Skeletal muscle satellite cell (primary cell): ENCODE results near the gene INAVA.

Experiments used
- H3K27me3 ChIP-seq: 2 replicates; pipeline ENCODE4 v1.7.0; 2013; ENCODE audit warnings: low read length; ENCODE audit not compliant: control insufficient read depth, insufficient read depth
- H3K36me3 ChIP-seq: 2 replicates; pipeline ENCODE4 v1.7.0; 2013; ENCODE audit warnings: mild to moderate bottlenecking, control low read depth, low read length; ENCODE audit not compliant: insufficient read depth
- H3K4me1 ChIP-seq: 2 replicates; pipeline ENCODE4 v1.7.0; 2013; ENCODE audit warnings: low read length; ENCODE audit not compliant: control insufficient read depth, insufficient read depth
- H3K4me2 ChIP-seq: 2 replicates; pipeline ENCODE4 v1.7.0; 2013; ENCODE audit warnings: mild to moderate bottlenecking, low read length
- H3K4me3 ChIP-seq: 2 replicates; pipeline ENCODE4 v1.7.0; 2013; ENCODE audit warnings: low read length
- H3K9ac ChIP-seq: 2 replicates; pipeline ENCODE4 v1.7.0; 2013; ENCODE audit warnings: mild to moderate bottlenecking, low read depth, low read length, moderate library complexity
- H3K9me3 ChIP-seq: replicated peaks from 2 replicates; pipeline ENCODE4 v1.7.0; 2013; ENCODE audit warnings: mild to moderate bottlenecking, control low read depth, low read length

The INAVA gene

GRCh38 chr1:200892546-200892945 is 2.2 kb upstream of the INAVA start:
- Histone ChIP-seq H3K9ac (no peak overlapping the region), H3K36me3 (no peaks in the 10 kb centered on the region), H3K9me3 (no peaks in the 10 kb centered on the region), H3K4me3 (no peak overlapping the region), H3K4me2 (no peak overlapping the region), H3K27me3 (peaks cover 27% of the 10 kb centered on the region), H3K4me1 (peaks cover 13% of the 10 kb centered on the region)

- peaks cover 13% of the 10 kb centered on the region for H3K4me1 ChIP-seq
- no peaks in the 10 kb centered on the region for H3K36me3 ChIP-seq
- no peak overlapping the region for H3K4me3 ChIP-seq
- no peak overlapping the region for H3K9ac ChIP-seq
- no peak overlapping the region for H3K4me2 ChIP-seq
- H3K9me3 ChIP-seq, result no peaks in the 10 kb centered on the region
- peaks cover 27% of the 10 kb centered on the region for H3K27me3 ChIP-seq
These were observed 1.7 kb upstream of the INAVA start for GRCh38 chr1:200892958-200893357.

- Histone ChIP-seq H3K4me1 (peaks cover 13% of the 10 kb centered on the region), H3K4me3 (no peak overlapping the region), H3K4me2 (no peak overlapping the region), H3K9ac (no peak overlapping the region), H3K27me3 (peaks cover 26% of the 10 kb centered on the region), H3K9me3 (no peaks in the 10 kb centered on the region), H3K36me3 (no peaks in the 10 kb centered on the region)
These were observed 1.2 kb upstream of the INAVA start for GRCh38 chr1:200893411-200893901.

- Histone ChIP-seq H3K9me3 (no peaks in the 10 kb centered on the region), H3K4me1 (peaks cover 13% of the 10 kb centered on the region), H3K27me3 (peaks cover 25% of the 10 kb centered on the region), H3K36me3 (no peaks in the 10 kb centered on the region), H3K4me3 (no peak overlapping the region), H3K4me2 (no peak overlapping the region), H3K9ac (no peak overlapping the region)
These were observed 716 bp downstream of the INAVA start for GRCh38 chr1:200895443-200895789.

- Histone ChIP-seq H3K9ac (no peak overlapping the region), H3K9me3 (no peaks in the 10 kb centered on the region), H3K36me3 (no peaks in the 10 kb centered on the region), H3K27me3 (peaks cover 25% of the 10 kb centered on the region), H3K4me2 (no peak overlapping the region), H3K4me1 (peaks cover 13% of the 10 kb centered on the region), H3K4me3 (no peak overlapping the region)
These were observed 1.3 kb downstream of the INAVA start for GRCh38 chr1:200895801-200896530.

- H3K36me3 ChIP-seq, result no peaks in the 10 kb centered on the region
- peaks cover 22% of the 10 kb centered on the region for H3K27me3 ChIP-seq
- H3K9me3 ChIP-seq, result no peaks in the 10 kb centered on the region
- H3K9ac ChIP-seq, result no peak overlapping the region
- no peak overlapping the region for H3K4me3 ChIP-seq
- no peak overlapping the region for H3K4me2 ChIP-seq
- peaks cover 12% of the 10 kb centered on the region for H3K4me1 ChIP-seq
These were observed 2.0 kb downstream of the INAVA start for GRCh38 chr1:200896531-200897196.

GRCh38 chr1:200897259-200897658 is 2.6 kb downstream of the INAVA start:
- peaks cover 17% of the 10 kb centered on the region for H3K27me3 ChIP-seq
- H3K4me3 ChIP-seq, result no peak overlapping the region
- H3K4me1 ChIP-seq, result peaks cover 8% of the 10 kb centered on the region
- no peaks in the 10 kb centered on the region for H3K9me3 ChIP-seq
- H3K9ac ChIP-seq, result no peak overlapping the region
- H3K36me3 ChIP-seq, result no peaks in the 10 kb centered on the region
- H3K4me2 ChIP-seq, result no peak overlapping the region

GRCh38 chr1:200899015-200899386 is 4.3 kb downstream of the INAVA start:
- Histone ChIP-seq H3K36me3 (no peaks in the 10 kb centered on the region), H3K4me2 (no peak overlapping the region), H3K4me1 (peaks cover 8% of the 10 kb centered on the region), H3K27me3 (peaks cover 14% of the 10 kb centered on the region), H3K9ac (no peak overlapping the region), H3K9me3 (no peaks in the 10 kb centered on the region), H3K4me3 (no peak overlapping the region)

- no peaks in the 10 kb centered on the region for H3K9me3 ChIP-seq
- H3K36me3 ChIP-seq, result no peaks in the 10 kb centered on the region
- H3K4me1 ChIP-seq, result peaks cover 8% of the 10 kb centered on the region
- no peak overlapping the region for H3K4me3 ChIP-seq
- H3K9ac ChIP-seq, result no peak overlapping the region
- H3K27me3 ChIP-seq, result peaks cover 13% of the 10 kb centered on the region
- no peak overlapping the region for H3K4me2 ChIP-seq
These were observed 4.8 kb downstream of the INAVA start for GRCh38 chr1:200899451-200899915.

- Histone ChIP-seq H3K36me3 (no peaks in the 10 kb centered on the region), H3K27me3 (peaks cover 10% of the 10 kb centered on the region), H3K4me2 (no peak overlapping the region), H3K9me3 (no peaks in the 10 kb centered on the region), H3K9ac (no peak overlapping the region), H3K4me3 (no peak overlapping the region), H3K4me1 (peaks cover 8% of the 10 kb centered on the region)
These were observed 5.5 kb downstream of the INAVA start for GRCh38 chr1:200899954-200900867.

- no peaks in the 10 kb centered on the region for H3K9me3 ChIP-seq
- H3K4me1 ChIP-seq, result peaks cover 7% of the 10 kb centered on the region
- no peak overlapping the region for H3K4me3 ChIP-seq
- H3K4me2 ChIP-seq, result no peak overlapping the region
- no peaks in the 10 kb centered on the region for H3K36me3 ChIP-seq
- H3K9ac ChIP-seq, result no peak overlapping the region
- H3K27me3 ChIP-seq, result peaks cover 10% of the 10 kb centered on the region
These were observed 6.2 kb downstream of the INAVA start for GRCh38 chr1:200900877-200901276.
